ENCODE results near the gene PAX4.
A peak's percentile ranks its signal among the peaks of the same experiment; 100 is the strongest.

The PAX4 gene

GRCh38 chr7:127582361-127582760 lies 35.6 kb downstream of the PAX4 start:
- Histone ChIP-seq H3K4me1 (ENCODE audit: insufficient read depth, low read length, poor library complexity, severe bottlenecking) (peaks cover 28% of the 10 kb centered on the region), H3K4me3 (ENCODE audit: low read length, poor library complexity, severe bottlenecking) (no peak overlapping the region), H3K36me3 (ENCODE audit: insufficient read depth, low read length) (no peaks in the 10 kb centered on the region; the same call in 1 of the 2 replicates), H3K9me3 (ENCODE audit: insufficient read depth, low read depth, low read length) (no peaks in the 10 kb centered on the region), H3K4me2 (ENCODE audit: low read depth, low read length, poor library complexity, severe bottlenecking) (peak overlapping the region; percentile 99), H4K20me1 (ENCODE audit: insufficient read depth, low read length, poor library complexity, severe bottlenecking) (peaks cover 16% of the 10 kb centered on the region), H3F3A (ENCODE audit: low read depth) (0 out of 2 replicates have a peak, but pooled peaks cover 2% of the 10 kb centered on the region), H3K79me2 (ENCODE audit: insufficient read depth, low read length) (peaks cover 38% of the 10 kb centered on the region), H3K9ac (ENCODE audit: low read depth, low read length, poor library complexity, severe bottlenecking) (no peak overlapping the region), H3K9me2 (replicated peaks; ENCODE audit: low read depth, low read length) (no peaks in the 10 kb centered on the region), H2AFZ (ENCODE audit: low read length) (no peak overlapping the region), H3K27me3 (ENCODE audit: insufficient read depth, low read length, poor library complexity, severe bottlenecking) (no peaks in the 10 kb centered on the region)
- TF ChIP-seq CTCF (conservative IDR thresholded peaks at IDR 0.05; ENCODE audit: low read length) (no peak), EZH2phosphoT487 (IDR thresholded peaks at IDR 0.05; ENCODE audit: borderline replicate concordance) (no peak)

GRCh38 chr7:127581716-127582115 lies 36.2 kb downstream of the PAX4 start:
- H4K20me1 ChIP-seq (ENCODE audit: insufficient read depth, low read length, poor library complexity, severe bottlenecking): peaks cover 16% of the 10 kb centered on the region
- peaks cover 38% of the 10 kb centered on the region for H3K79me2 ChIP-seq (ENCODE audit: insufficient read depth, low read length)
- peak overlapping the region; percentile 39 for H3K4me2 ChIP-seq (ENCODE audit: low read depth, low read length, poor library complexity, severe bottlenecking)
- no peak overlapping the region for H3K4me3 ChIP-seq (ENCODE audit: low read length, poor library complexity, severe bottlenecking)
- no peaks in the 10 kb centered on the region for H3K9me2 ChIP-seq (replicated peaks; ENCODE audit: low read depth, low read length)
- H3K9me3 ChIP-seq (ENCODE audit: insufficient read depth, low read depth, low read length): no peaks in the 10 kb centered on the region
- no peak overlapping the region for H3K9ac ChIP-seq (ENCODE audit: low read depth, low read length, poor library complexity, severe bottlenecking)
- TF ChIP-seq EZH2phosphoT487 (IDR thresholded peaks at IDR 0.05; ENCODE audit: borderline replicate concordance) (no peak), CTCF (conservative IDR thresholded peaks at IDR 0.05; ENCODE audit: low read length) (no peak)
- no peaks in the 10 kb centered on the region for H3K27me3 ChIP-seq (ENCODE audit: insufficient read depth, low read length, poor library complexity, severe bottlenecking)
- H2AFZ ChIP-seq (ENCODE audit: low read length): no peak overlapping the region
- no peaks in the 10 kb centered on the region; the same call in 1 of the 2 replicates for H3K36me3 ChIP-seq (ENCODE audit: insufficient read depth, low read length)
- H3K4me1 ChIP-seq (ENCODE audit: insufficient read depth, low read length, poor library complexity, severe bottlenecking): peaks cover 28% of the 10 kb centered on the region
- H3F3A ChIP-seq (ENCODE audit: low read depth): no peaks in the 10 kb centered on the region

GRCh38 chr7:127580612-127581011 lies 37.3 kb downstream of the PAX4 start:
- H3K79me2 ChIP-seq (ENCODE audit: insufficient read depth, low read length): peaks cover 38% of the 10 kb centered on the region
- H3K9ac ChIP-seq (ENCODE audit: low read depth, low read length, poor library complexity, severe bottlenecking): no peak overlapping the region
- H2AFZ ChIP-seq (ENCODE audit: low read length): no peak overlapping the region
- H4K20me1 ChIP-seq (ENCODE audit: insufficient read depth, low read length, poor library complexity, severe bottlenecking): peaks cover 16% of the 10 kb centered on the region
- H3F3A ChIP-seq (ENCODE audit: low read depth): no peaks in the 10 kb centered on the region
- H3K27me3 ChIP-seq (ENCODE audit: insufficient read depth, low read length, poor library complexity, severe bottlenecking): no peaks in the 10 kb centered on the region
- TF ChIP-seq CTCF (conservative IDR thresholded peaks at IDR 0.05; ENCODE audit: low read length) (no peak), EZH2phosphoT487 (IDR thresholded peaks at IDR 0.05; ENCODE audit: borderline replicate concordance) (no peak)
- H3K4me1 ChIP-seq (ENCODE audit: insufficient read depth, low read length, poor library complexity, severe bottlenecking): peaks cover 28% of the 10 kb centered on the region
- no peaks in the 10 kb centered on the region for H3K9me2 ChIP-seq (replicated peaks; ENCODE audit: low read depth, low read length)
- H3K9me3 ChIP-seq (ENCODE audit: insufficient read depth, low read depth, low read length): no peaks in the 10 kb centered on the region
- peak overlapping the region; percentile 11 for H3K4me3 ChIP-seq (ENCODE audit: low read length, poor library complexity, severe bottlenecking)
- peak overlapping the region; percentile 39 for H3K4me2 ChIP-seq (ENCODE audit: low read depth, low read length, poor library complexity, severe bottlenecking)
- H3K36me3 ChIP-seq (ENCODE audit: insufficient read depth, low read length): no peaks in the 10 kb centered on the region; the same call in 1 of the 2 replicates
